PFSK-1 (cell line): Measurements from ENCODE around the gene GMPR2.

Experiments
- FOXP2 ChIP-seq: optimal IDR thresholded peaks from 2 replicates; pipeline ENCODE3; 2011; ENCODE audit warnings: borderline replicate concordance, control low read depth, inconsistent platforms; ENCODE audit not compliant: insufficient read depth; ENCODE audit errors: extremely low read length, extremely low read depth
- POLR2AphosphoS5 ChIP-seq: IDR thresholded peaks from 2 replicates; pipeline ENCODE4 v1.6.1; 2012; ENCODE audit warnings: low read depth, mild to moderate bottlenecking, control low read depth, low read length, moderate library complexity
- SIN3A ChIP-seq: IDR thresholded peaks from 2 replicates; pipeline ENCODE4 v1.6.1; 2012; ENCODE audit warnings: mild to moderate bottlenecking, low read length, moderate library complexity, borderline replicate concordance; ENCODE audit not compliant: insufficient read depth
- TAF1 ChIP-seq: IDR thresholded peaks from 2 replicates; pipeline ENCODE4 v1.6.1; 2012; ENCODE audit warnings: low read length, control low read depth, borderline replicate concordance; ENCODE audit not compliant: insufficient read depth
- TF ChIP-seq, protein P1 (sequence below), 2 experiments: IDR thresholded peaks; 2 replicates each; pipeline versions ENCODE4 v1.6.1 to v1.8.0; 2011 to 2012; ENCODE audit warnings: low read depth in 2 of 2, low read length in 2 of 2, control low read depth in 1 of 2, inconsistent platforms in 1 of 2, mild to moderate bottlenecking in 1 of 2, moderate library complexity in 1 of 2; ENCODE audit not compliant: insufficient read depth in 1 of 2

GMPR2 gene

DNA sequence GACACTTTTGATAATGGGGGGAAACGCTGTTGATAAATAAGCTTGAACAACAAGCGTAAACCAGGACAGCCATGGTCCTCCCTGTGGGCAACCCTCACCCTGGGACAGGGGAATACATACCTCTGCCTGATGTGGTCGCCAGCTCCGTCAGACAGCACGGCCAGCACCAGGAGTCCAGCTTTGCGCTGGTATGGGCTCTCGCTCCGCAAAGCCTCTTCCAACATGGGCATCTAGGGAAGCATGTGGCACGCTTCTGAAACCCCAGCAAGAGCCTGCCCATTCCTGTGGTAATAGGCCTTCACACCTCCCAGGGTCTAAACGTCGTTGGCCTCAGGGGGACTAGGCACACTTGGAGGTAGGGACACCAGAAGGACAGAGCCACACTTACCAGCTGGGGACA, 47.0 kb upstream of the GMPR2 start:
- TF ChIP-seq FOXP2 (no peak), POLR2AphosphoS5 (no peak), TAF1 (no peak), SIN3A (no peak)
- TF ChIP-seq, protein P1, sequence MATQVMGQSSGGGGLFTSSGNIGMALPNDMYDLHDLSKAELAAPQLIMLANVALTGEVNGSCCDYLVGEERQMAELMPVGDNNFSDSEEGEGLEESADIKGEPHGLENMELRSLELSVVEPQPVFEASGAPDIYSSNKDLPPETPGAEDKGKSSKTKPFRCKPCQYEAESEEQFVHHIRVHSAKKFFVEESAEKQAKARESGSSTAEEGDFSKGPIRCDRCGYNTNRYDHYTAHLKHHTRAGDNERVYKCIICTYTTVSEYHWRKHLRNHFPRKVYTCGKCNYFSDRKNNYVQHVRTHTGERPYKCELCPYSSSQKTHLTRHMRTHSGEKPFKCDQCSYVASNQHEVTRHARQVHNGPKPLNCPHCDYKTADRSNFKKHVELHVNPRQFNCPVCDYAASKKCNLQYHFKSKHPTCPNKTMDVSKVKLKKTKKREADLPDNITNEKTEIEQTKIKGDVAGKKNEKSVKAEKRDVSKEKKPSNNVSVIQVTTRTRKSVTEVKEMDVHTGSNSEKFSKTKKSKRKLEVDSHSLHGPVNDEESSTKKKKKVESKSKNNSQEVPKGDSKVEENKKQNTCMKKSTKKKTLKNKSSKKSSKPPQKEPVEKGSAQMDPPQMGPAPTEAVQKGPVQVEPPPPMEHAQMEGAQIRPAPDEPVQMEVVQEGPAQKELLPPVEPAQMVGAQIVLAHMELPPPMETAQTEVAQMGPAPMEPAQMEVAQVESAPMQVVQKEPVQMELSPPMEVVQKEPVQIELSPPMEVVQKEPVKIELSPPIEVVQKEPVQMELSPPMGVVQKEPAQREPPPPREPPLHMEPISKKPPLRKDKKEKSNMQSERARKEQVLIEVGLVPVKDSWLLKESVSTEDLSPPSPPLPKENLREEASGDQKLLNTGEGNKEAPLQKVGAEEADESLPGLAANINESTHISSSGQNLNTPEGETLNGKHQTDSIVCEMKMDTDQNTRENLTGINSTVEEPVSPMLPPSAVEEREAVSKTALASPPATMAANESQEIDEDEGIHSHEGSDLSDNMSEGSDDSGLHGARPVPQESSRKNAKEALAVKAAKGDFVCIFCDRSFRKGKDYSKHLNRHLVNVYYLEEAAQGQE (IDR thresholded peaks at IDR 0.05; ENCODE audit: insufficient read depth in 1 of 2, low read depth in 2 of 2, low read length in 2 of 2) = no peak

DNA sequence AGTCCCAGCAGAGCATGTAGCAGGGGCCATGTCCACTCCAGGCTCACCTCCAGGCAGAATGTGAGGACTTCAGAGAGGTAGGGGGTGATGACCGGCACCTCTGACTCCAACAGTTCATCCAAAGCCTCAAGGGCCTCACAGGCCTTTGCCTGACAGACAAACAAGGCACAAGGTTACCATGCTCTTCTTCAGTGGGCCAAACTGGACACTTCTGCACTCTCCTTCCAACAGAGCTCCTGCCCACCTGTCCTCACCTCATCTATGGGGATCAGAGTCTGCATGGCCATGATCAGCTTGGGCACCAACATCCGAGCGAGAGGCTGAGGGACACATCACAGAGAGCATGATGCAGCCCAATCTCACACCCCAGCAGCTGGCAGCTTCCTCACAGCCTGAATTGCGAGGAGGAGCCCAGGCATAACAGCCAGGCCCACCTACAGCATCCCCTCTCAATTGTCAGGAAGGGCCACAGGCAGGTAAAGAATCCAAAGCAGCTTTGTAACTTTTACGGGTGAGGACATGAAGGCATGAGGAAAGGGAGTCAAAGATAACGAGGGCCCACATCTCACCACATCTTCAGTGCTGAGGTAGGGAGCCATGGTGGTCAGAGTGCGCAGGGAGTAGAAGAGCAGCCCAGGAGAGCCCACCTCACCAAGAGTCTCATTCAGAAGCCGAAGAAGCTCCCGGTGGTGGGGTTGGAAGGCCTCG, 45.7 kb upstream of the GMPR2 start:
- TF ChIP-seq SIN3A (no peak), TAF1 (no peak), POLR2AphosphoS5 (no peak), FOXP2 (no peak)
- TF ChIP-seq, protein P1 (IDR thresholded peaks at IDR 0.05; ENCODE audit: insufficient read depth in 1 of 2, low read depth in 2 of 2, low read length in 2 of 2) = no peak

DNA sequence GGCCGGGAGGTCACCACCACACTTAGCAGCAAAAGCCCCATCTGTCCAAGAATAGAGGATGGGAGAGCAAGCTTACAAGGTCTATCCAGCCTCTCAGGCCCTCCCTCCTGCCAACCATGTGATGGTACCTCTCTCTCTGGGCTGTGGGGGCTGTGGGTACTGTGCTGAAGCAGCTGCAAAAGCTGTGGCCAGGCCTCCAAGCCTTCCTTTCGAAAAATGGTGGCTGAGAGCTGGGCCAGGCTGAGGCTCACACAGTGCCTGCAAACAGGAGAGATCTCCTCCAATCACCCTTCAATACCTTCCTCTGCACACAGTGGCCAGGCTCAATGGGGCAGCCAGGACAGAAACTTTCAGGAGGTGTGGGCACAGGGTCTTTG, 45.2 kb upstream of the GMPR2 start:
- TF ChIP-seq POLR2AphosphoS5 (no peak), SIN3A (no peak), FOXP2 (no peak), TAF1 (no peak)
- TF ChIP-seq, protein P1 (IDR thresholded peaks at IDR 0.05; ENCODE audit: insufficient read depth in 1 of 2, low read depth in 2 of 2, low read length in 2 of 2) = no peak

DNA sequence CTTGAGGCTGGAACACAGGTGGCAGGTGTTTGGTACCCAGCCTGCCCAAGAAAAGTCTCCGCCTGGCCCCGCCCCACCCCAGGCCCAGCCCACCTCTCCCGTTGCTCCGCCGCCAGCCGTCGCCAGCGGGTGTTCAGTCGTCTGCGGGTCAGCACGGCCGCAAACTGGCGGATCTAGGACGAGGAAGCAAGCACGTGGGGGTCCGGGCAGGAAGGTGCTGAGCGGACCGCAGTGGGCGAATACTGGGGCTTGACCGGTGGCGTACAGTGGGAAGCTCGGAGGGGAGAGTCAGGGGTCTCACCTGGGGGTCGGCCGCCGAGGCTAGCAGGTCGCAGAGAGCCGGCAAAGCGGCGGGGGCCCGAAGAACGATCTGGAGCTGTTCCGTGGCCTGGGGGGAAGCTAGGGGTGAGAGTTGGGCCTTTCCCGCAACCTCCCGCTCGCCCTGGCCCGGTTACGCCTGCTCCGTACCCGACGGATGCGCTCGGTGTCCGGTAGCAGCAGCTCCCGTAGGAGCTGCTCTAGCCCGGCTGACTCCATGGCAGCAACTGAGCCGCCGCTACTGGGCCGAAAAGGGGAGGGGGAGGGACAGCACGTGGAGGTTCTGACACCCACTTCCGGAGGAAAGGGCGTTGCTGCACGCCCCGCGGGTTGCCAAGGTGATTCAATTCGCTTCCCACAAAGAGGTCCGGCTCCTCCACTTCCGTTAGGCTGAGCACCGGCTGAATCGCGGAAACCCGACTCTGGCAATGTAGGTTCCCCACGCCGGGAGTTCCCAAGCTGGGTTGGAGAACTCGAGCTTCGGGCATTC, 44.3 kb upstream of the GMPR2 start, which contains the start of gene IPO4:
Gene IPO4, minus strand, starts transcription at position 566 of the 808 bp plus-strand sequence. Its CDS starts 29 bp downstream, at position 537.
- TF ChIP-seq, protein P1 (IDR thresholded peaks at IDR 0.05; ENCODE audit: insufficient read depth in 1 of 2, low read depth in 2 of 2, low read length in 2 of 2) = no peak
- TF ChIP-seq SIN3A (peak; percentile 98), POLR2AphosphoS5 (peak; percentile 93), FOXP2 (no peak), TAF1 (peak; percentile 78; the same call in 1 of the 2 replicates)

DNA sequence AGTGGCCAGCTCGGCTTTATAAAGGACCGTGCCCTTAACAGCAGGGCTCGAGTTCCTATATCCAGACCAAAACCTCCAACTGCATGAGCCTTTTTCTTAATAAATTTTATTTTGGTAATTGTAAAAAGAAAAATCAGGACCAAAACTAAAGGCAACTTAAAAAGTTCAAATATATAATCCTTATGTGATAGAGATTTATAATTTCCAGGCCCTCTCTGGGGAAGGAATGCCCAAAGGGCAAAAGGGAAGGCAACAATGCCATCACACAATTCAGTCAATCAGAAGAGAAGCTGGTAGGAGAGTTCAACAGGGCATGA, 43.7 kb upstream of the GMPR2 start:
- no peak for TF ChIP-seq TAF1
- no peak for TF ChIP-seq POLR2AphosphoS5
- TF ChIP-seq SIN3A = no peak
- no peak for TF ChIP-seq FOXP2
- TF ChIP-seq, protein P1 (IDR thresholded peaks at IDR 0.05; ENCODE audit: insufficient read depth in 1 of 2, low read depth in 2 of 2, low read length in 2 of 2) = no peak
